ENCODE data around the gene DNAI4.

GRCh38 chr1:66791621-66792610, 132.7 kb downstream of the DNAI4 start:
- TF ChIP-seq POLR2AphosphoS5 (IDR thresholded peaks at IDR 0.05; ENCODE audit: insufficient read depth in 1 of 2, low read depth in 1 of 2), result no peak
- no peak for TF ChIP-seq CTCF (IDR thresholded peaks at IDR 0.05)
